Measurements from ENCODE around the gene CYP2A6. TPM values are rescaled to one million over a fixed set of nuclear protein-coding genes. Genes with fewer than 3 reads are reported as not detected.
"Not testable (repeated sequence)": the region's sequence is repeated elsewhere in the genome, so short reads cannot be mapped to it uniquely, and the experiment has no call there.

The CYP2A6 gene
- total and polyA plus RNA-seq, 7 experiments from 2014 or later = 0.19 to 0.43 (median 0.27) TPM; not detected in 4

GRCh38 chr19:40824916-40825315 lies 25.3 kb downstream of the CYP2A6 start:
- H3K27me3 ChIP-seq (ENCODE audit: control insufficient read depth in 2 of 2, insufficient read depth in 2 of 2, low read length in 2 of 2); DNase-seq; intact Hi-C loops (cut with micrococcal nuclease); H3K27ac ChIP-seq (ENCODE audit: low read depth, low read length); CTCF ChIA-PET; H3K27me3 Mint-ChIP-seq; H3K36me3 ChIP-seq (ENCODE audit: control insufficient read depth in 2 of 3, insufficient read depth in 3 of 3, low read length in 3 of 3); H3K4me3 Mint-ChIP-seq; ATAC-seq; H3K4me3 ChIP-seq (ENCODE audit: low read length); H3K9me3 ChIP-seq (ENCODE audit: control insufficient read depth in 2 of 3, low read length in 3 of 3): not testable (repeated sequence)
- H3K4me1 ChIP-seq (ENCODE audit: control insufficient read depth in 2 of 2, insufficient read depth in 2 of 2, low read length in 2 of 2) = peaks cover 5 to 15% of the 10 kb centered on the region in 2 donors
- peak overlapping the region in 6 of 9 donors; percentile 19 to 95 (median 93) for H3K27ac Mint-ChIP-seq
- peaks cover 0 to 14% (median 0%) of the 10 kb centered on the region in 11 donors for H3K9me3 Mint-ChIP-seq
- H3K36me3 Mint-ChIP-seq = peaks cover 4 to 27% (median 8%) of the 10 kb centered on the region in 5 donors
- POLR2A ChIA-PET = interaction anchor here (0.6 kb wide), 1 partner anchor 962 kb away, joined by 3 read pairs; no protein-coding TSS in a partner anchor
- peaks cover 20 to 46% (median 33%) of the 10 kb centered on the region in 7 donors for H3K4me1 Mint-ChIP-seq

- H3K27ac ChIP-seq (ENCODE audit: low read depth, low read length); intact Hi-C loops (cut with micrococcal nuclease); H3K4me3 ChIP-seq (ENCODE audit: low read length); H3K36me3 ChIP-seq (ENCODE audit: control insufficient read depth in 2 of 3, insufficient read depth in 3 of 3, low read length in 3 of 3); H3K27me3 ChIP-seq (ENCODE audit: control insufficient read depth in 2 of 2, insufficient read depth in 2 of 2, low read length in 2 of 2); H3K9me3 ChIP-seq (ENCODE audit: control insufficient read depth in 2 of 3, low read length in 3 of 3); ATAC-seq; POLR2A ChIA-PET; DNase-seq; H3K27me3 Mint-ChIP-seq: not testable (repeated sequence)
- peaks cover 17 to 33% of the 10 kb centered on the region in 2 donors for H3K4me1 ChIP-seq (ENCODE audit: control insufficient read depth in 2 of 2, insufficient read depth in 2 of 2, low read length in 2 of 2)
- Mint-ChIP-seq H3K9me3 (peaks cover 0 to 11% (median 0%) of the 10 kb centered on the region in 11 donors), H3K36me3 (peaks cover 4 to 16% (median 5%) of the 10 kb centered on the region in 5 donors), H3K4me3 (peak overlapping the region in 1 of 10 donors; percentile 9), H3K27ac (peak overlapping the region in 8 of 9 donors; percentile 22 to 77 (median 64)), H3K4me1 (peaks cover 36 to 58% (median 47%) of the 10 kb centered on the region in 7 donors)
- CTCF ChIA-PET = interaction anchor here (0.9 to 1.1 kb wide), 2 partner anchors 17 to 24 kb away, joined by 3 read pairs; partner anchors contain the start of gene EGLN2
These were observed 27.3 kb downstream of the CYP2A6 start for GRCh38 chr19:40822704-40823553.

GRCh38 chr19:40822161-40822560 lies 28.1 kb downstream of the CYP2A6 start:
- Mint-ChIP-seq H3K27ac (peak overlapping the region in 3 of 9 donors; percentile 51 to 78 (median 62)), H3K36me3 (peaks cover 3 to 12% (median 4%) of the 10 kb centered on the region in 5 donors), H3K4me1 (peaks cover 36 to 58% (median 44%) of the 10 kb centered on the region in 7 donors), H3K4me3 (no peak overlapping the region), H3K9me3 (peaks cover 0 to 9% (median 0%) of the 10 kb centered on the region in 11 donors), H3K27me3 (no peaks in the 10 kb centered on the region)
- no peaks in the 10 kb centered on the region for H3K27me3 ChIP-seq (ENCODE audit: control insufficient read depth in 2 of 2, insufficient read depth in 2 of 2, low read length in 2 of 2)
- no peak for DNase-seq
- ATAC-seq = no peak
- no peaks in the 10 kb centered on the region for H3K36me3 ChIP-seq (ENCODE audit: control insufficient read depth in 2 of 3, insufficient read depth in 3 of 3, low read length in 3 of 3)
- POLR2A ChIA-PET = no interaction called here
- H3K27ac ChIP-seq (ENCODE audit: low read depth, low read length) = no peak overlapping the region
- no peaks in the 10 kb centered on the region for H3K9me3 ChIP-seq (ENCODE audit: control insufficient read depth in 2 of 3, low read length in 3 of 3)
- H3K4me3 ChIP-seq (ENCODE audit: low read length) = no peak overlapping the region
- intact Hi-C loops (cut with micrococcal nuclease) = no loop called here
- CTCF ChIA-PET = no interaction called here
- peaks cover 16 to 27% of the 10 kb centered on the region in 2 donors for H3K4me1 ChIP-seq (ENCODE audit: control insufficient read depth in 2 of 2, insufficient read depth in 2 of 2, low read length in 2 of 2)

DNA sequence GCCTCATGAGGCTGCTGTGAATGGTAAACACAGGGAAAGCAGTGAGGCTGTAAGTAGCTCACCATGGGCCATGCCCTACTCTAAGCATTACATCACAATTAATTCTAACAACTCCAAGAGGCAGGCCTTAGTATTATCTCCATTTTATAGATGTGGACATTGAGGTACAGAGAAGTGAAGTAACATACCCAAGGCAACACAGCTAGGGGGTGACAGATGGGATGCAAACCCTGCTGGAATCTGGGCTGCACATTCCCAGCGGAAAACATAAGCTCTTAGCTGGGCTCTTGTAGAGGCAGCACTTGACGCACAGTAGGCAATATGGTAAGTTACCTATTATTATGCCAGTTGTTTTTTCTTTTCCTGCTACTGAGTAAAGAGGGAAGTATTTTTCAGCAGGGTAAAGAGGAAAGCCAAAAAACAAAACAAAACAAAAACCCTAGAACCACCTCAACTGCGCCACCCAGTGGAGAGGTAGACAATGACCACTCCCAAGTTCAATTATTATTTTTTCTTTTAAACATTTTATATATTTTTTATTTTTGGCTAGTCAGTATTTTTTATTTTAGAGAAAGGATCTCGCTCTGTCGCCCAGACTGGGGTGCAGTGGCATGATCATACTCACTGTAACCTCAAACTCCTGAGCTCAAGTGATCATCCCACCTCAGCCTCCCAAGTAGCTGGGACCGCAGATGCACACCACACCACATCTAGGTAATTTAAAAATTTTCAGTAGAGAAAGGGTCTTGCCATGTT lies 30.6 kb downstream of the CYP2A6 start:
- ChIA-PET POLR2A (interaction anchor here (0.6 to 4.7 kb wide), 10 partner anchors 13 to 551 kb away, joined by 3 to 28 read pairs (median 5); partner anchors contain the start of genes EGLN2 and RAB4B), CTCF (interaction anchor here (0.6 to 4.0 kb wide), 19 partner anchors 8 to 730 kb away, joined by 3 to 28 read pairs (median 3); partner anchors contain the start of genes COQ8B, EGLN2, ITPKC and RAB4B)
- Mint-ChIP-seq H3K27ac (peak overlapping the region in 8 of 9 donors; percentile 37 to 98 (median 90)), H3K4me3 (peak overlapping the region; percentile 19 to 96 (median 49)), H3K27me3 (peaks cover 0 to 11% (median 0%) of the 10 kb centered on the region in 5 donors), H3K4me1 (peaks cover 24 to 36% (median 29%) of the 10 kb centered on the region in 7 donors)
- intact Hi-C loops (cut with micrococcal nuclease) = loop anchor here (1.0 to 5.0 kb wide), 7 partner anchors 15 to 308 kb away; partner anchors contain the start of genes ACTMAP (in 1 of the 2) and RAB4B (in 1 of the 2)
- H3K4me1 ChIP-seq (ENCODE audit: control insufficient read depth in 2 of 2, insufficient read depth in 2 of 2, low read length in 2 of 2) = peaks cover 13 to 19% of the 10 kb centered on the region in 2 donors
- H3K36me3 ChIP-seq (ENCODE audit: control insufficient read depth in 2 of 3, insufficient read depth in 3 of 3, low read length in 3 of 3); H3K36me3 Mint-ChIP-seq; H3K9me3 Mint-ChIP-seq; H3K9me3 ChIP-seq (ENCODE audit: control insufficient read depth in 2 of 3, low read length in 3 of 3); H3K27me3 ChIP-seq (ENCODE audit: control insufficient read depth in 2 of 2, insufficient read depth in 2 of 2, low read length in 2 of 2); H3K4me3 ChIP-seq (ENCODE audit: low read length): not testable (repeated sequence)
- H3K27ac ChIP-seq (ENCODE audit: low read depth, low read length) = peak overlapping the region; percentile 55
- peak in 7 of 9 donors; percentile 57 to 76 (median 68) for DNase-seq
- ATAC-seq = peak; percentile 66

DNA sequence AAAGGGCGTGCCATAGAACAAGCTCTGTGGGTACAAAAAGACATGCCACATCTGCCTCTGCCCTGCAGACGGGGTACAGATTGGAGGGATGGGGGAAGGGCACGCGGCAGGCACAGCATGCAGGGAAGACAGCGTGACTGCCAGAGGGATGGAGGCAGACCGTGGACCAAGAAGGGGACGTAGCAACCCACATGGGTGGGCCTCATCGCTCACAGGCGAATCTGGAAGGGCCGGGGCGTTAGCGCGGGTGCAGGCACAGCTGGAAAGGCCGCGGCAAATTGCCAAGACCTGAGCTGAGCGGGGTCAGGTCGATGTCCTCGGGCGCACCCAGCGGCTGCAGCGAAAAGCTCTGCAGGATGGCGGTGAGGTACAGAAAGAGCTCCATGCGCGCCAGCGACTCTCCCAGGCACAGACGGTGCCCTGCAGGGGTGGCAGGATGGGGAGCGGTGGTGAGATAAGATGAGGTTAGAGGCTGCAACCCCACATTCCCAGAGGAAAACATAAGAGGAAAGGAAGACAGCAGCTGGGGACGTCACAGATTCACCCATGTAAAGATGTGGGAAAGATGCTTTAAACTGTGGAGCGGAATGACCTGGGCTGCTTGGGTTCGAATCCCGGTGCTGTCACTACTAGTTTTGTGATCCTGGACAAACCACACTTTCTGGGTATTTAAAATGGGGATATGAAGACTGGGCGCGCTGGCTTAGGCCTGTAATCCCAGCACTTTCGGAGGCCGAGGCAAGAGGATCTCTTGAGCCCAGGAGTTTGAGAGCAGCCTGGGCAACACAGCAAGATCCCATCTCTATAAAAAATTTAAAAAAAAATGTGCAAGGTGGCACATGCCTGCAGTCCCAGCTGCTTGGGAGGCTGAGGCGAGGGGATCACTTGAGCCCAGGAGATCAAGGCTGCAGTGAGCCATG lies 31.5 kb downstream of the CYP2A6 start:
- H3K4me1 ChIP-seq (ENCODE audit: control insufficient read depth in 2 of 2, insufficient read depth in 2 of 2, low read length in 2 of 2) = peaks cover 13 to 19% of the 10 kb centered on the region in 2 donors
- not testable (repeated sequence) for H3K36me3 ChIP-seq (ENCODE audit: control insufficient read depth in 2 of 3, insufficient read depth in 3 of 3, low read length in 3 of 3); H3K9me3 ChIP-seq (ENCODE audit: control insufficient read depth in 2 of 3, low read length in 3 of 3); H3K9me3 Mint-ChIP-seq; H3K36me3 Mint-ChIP-seq; H3K27me3 ChIP-seq (ENCODE audit: control insufficient read depth in 2 of 2, insufficient read depth in 2 of 2, low read length in 2 of 2)
- ChIA-PET CTCF (interaction anchor here (0.6 to 4.0 kb wide), 17 partner anchors 9 to 730 kb away, joined by 3 to 28 read pairs (median 4); partner anchors contain the start of genes COQ8B, EGLN2, ITPKC and RAB4B), POLR2A (interaction anchor here (1.0 to 4.7 kb wide), 6 partner anchors 13 to 155 kb away, joined by 3 to 28 read pairs (median 8); partner anchors contain the start of gene EGLN2)
- intact Hi-C loops (cut with micrococcal nuclease) = loop anchor here (1.0 to 5.0 kb wide), 7 partner anchors 14 to 309 kb away; partner anchors contain the start of genes ACTMAP (in 1 of the 2) and RAB4B (in 1 of the 2)
- H3K27ac ChIP-seq (ENCODE audit: low read depth, low read length) = peak overlapping the region; percentile 68
- peak overlapping the region; percentile 74 to 98 (median 88) for H3K27ac Mint-ChIP-seq
- peak; percentile 62 to 78 (median 73) for DNase-seq
- peak overlapping the region; percentile 60 for H3K4me3 ChIP-seq (ENCODE audit: low read length)
- peaks cover 24 to 43% (median 27%) of the 10 kb centered on the region in 7 donors for H3K4me1 Mint-ChIP-seq
- peak; percentile 90 for ATAC-seq
- H3K4me3 Mint-ChIP-seq = peak overlapping the region; percentile 79 to 96 (median 86)
- peaks cover 0 to 20% (median 0%) of the 10 kb centered on the region in 5 donors for H3K27me3 Mint-ChIP-seq

Data from naive thymus-derived CD4-positive, alpha-beta T cell (primary cell).